ENCODE data around the gene TMEM175. TPM values are rescaled to one million over a fixed set of nuclear protein-coding genes. Genes with fewer than 3 reads are reported as not detected.

Gene TMEM175
- total RNA-seq, 1 donor: 13.8 TPM

DNA sequence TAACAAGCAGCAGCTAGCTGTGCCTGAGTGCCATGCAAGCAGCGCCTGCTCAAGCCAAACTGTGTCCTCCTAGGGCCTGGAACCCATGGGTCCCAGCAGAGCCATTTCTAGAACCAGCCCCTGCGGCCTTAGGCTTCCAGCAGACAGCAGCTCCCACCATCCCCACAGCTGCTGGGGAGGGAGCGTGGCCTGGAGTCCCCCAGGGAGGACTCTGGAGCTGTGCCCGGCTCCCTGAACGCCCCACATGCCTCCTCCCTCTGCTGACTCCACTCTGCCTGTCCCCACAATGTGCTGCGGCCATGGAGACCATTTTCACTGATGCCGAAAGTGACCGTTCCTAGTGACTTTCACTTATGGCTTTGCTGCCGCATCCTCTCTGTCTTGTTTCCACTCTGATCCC is 46.0 kb upstream of the TMEM175 start:
- H3K4me3 ChIP-seq (ENCODE audit: low read depth, low read length): no peak overlapping the region
- DNase-seq (ENCODE audit: low read depth): no peak
- TF ChIP-seq, protein P1, sequence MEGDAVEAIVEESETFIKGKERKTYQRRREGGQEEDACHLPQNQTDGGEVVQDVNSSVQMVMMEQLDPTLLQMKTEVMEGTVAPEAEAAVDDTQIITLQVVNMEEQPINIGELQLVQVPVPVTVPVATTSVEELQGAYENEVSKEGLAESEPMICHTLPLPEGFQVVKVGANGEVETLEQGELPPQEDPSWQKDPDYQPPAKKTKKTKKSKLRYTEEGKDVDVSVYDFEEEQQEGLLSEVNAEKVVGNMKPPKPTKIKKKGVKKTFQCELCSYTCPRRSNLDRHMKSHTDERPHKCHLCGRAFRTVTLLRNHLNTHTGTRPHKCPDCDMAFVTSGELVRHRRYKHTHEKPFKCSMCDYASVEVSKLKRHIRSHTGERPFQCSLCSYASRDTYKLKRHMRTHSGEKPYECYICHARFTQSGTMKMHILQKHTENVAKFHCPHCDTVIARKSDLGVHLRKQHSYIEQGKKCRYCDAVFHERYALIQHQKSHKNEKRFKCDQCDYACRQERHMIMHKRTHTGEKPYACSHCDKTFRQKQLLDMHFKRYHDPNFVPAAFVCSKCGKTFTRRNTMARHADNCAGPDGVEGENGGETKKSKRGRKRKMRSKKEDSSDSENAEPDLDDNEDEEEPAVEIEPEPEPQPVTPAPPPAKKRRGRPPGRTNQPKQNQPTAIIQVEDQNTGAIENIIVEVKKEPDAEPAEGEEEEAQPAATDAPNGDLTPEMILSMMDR (IDR thresholded peaks at IDR 0.05; ENCODE audit: insufficient read depth, low read length): no peak

DNA sequence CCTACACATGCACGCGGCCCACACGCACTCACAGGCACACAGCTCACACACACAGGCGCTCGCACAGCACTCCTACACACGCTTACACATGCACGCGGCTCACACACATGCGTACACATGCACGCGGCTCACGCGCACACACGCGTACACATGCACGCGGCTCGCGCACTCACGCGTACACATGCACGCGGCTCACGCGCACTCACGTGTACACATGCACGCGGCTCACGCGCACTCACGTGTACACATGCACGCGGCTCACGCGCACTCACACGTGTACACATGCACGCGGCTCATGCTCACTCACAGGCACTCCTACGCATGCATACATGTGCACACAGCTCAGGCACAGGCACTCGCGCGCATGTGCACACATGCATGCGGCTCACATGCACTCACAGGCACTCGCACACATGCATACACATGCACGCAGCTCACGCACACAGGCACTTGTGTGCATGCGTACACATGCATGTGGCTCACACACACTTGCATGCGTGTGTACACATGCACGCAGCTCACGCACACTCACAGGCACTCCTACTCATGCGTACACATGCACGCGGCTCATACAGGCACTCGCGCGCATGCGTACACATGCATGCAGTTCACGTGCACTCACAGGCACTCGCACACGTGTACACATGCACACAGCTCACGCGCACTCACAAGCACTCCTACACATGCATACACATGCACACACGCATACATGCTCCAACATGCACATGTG is 45.1 kb upstream of the TMEM175 start:
- no peak overlapping the region for H3K4me3 ChIP-seq (ENCODE audit: low read depth, low read length)
- TF ChIP-seq, protein P1 (IDR thresholded peaks at IDR 0.05; ENCODE audit: insufficient read depth, low read length): no peak
- no peak for DNase-seq (ENCODE audit: low read depth)

DNA sequence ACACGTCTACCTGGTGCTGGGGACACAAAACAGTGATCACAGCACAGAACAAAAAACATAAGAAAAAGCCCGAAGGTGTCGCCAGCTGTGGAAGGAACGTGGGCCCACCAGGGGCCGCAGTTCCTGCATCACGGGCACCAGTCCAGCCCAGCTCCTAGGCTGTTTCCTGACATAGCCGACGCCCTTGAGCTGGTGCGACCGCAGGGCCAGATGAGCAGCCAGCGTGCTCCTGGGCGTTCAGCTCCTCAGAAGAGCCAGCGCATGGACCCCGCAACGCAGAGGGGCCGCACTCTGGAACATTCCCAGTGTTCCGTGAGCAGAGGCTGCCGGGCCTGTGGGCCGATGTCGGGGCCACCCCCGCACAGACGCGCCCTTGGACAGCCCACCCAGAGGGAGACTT is 44.2 kb upstream of the TMEM175 start:
- no peak overlapping the region for H3K4me3 ChIP-seq (ENCODE audit: low read depth, low read length)
- DNase-seq (ENCODE audit: low read depth): no peak
- TF ChIP-seq, protein P1 (IDR thresholded peaks at IDR 0.05; ENCODE audit: insufficient read depth, low read length): no peak

DNA sequence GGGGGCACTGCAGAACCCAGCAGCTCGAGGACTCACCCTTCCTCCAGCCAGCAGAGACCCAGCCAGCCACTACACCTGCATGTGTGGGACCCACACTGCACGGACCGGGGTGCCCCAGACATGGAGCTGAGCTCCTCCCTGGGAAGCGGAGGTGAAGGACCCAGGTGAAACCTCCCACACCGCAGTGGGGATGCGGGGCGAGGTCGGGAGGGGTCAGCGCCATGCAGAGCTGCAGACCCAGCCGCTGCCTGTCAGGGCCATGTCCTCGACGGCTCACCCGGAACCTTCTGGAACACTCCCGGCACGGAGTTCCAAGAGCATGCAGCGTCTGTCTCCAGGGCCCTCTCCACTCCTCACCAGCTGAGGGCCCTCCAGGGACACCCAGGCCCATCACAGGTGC is 42.7 kb upstream of the TMEM175 start:
- no peak for DNase-seq (ENCODE audit: low read depth)
- no peak overlapping the region for H3K4me3 ChIP-seq (ENCODE audit: low read depth, low read length)
- TF ChIP-seq, protein P1 (IDR thresholded peaks at IDR 0.05; ENCODE audit: insufficient read depth, low read length): no peak

DNA sequence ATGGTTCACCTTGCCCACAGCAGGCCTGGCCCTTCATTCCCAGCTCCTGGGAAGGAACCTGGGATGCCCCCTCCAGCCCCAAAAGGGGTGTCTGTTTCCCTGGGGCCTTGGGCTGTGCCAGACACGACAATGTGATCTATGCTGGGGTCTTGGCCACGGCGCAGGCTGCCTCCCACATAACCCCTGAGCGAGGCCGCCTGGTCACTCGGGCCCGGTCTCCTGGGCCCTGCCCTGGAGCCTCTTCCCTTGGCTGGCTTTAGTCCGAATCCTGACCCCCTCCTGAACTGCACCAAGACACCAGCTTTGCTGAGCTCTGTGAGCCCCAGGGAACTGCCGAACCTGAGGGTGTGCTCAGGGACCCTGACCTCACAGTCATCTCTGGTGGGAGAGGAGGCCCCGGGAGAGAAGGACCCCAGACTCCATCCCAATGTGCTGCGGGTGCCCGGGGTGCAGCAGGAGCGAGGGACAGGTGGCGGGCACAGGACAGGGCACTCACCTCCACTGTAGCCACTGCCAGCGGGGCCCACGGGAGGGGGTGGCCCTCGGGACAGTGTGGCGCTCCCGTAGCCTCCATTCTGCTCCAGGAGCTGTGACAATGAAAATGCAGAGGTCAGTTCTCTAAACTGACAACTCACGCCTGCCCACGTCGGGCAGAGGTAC is 42.1 kb upstream of the TMEM175 start:
- H3K4me3 ChIP-seq (ENCODE audit: low read depth, low read length): no peak overlapping the region
- no peak for DNase-seq (ENCODE audit: low read depth)
- TF ChIP-seq, protein P1 (IDR thresholded peaks at IDR 0.05; ENCODE audit: insufficient read depth, low read length): no peak

DNA sequence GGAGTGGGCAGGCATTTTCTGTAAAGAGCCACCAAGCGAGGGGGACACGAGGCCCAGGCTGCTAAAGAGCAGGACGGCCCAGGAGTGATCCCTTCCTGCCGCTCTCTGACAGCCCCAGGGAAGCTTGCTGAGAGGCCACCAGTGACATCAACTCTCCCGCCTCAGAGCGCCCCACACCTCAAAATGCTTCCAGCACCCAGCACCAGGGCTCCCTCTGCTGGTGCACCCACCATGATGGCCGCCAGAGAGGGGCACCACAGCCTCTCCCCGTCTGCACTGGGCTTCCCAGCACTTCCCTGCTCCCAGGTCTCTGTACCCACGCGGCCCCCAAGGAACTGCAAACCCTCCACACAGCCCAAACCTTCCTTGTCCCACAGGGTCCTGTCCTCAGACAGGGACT is 40.5 kb upstream of the TMEM175 start:
- no peak overlapping the region for H3K4me3 ChIP-seq (ENCODE audit: low read depth, low read length)
- DNase-seq (ENCODE audit: low read depth): no peak

More for the DNA sequence above, 40.5 kb upstream of the TMEM175 start:
- TF ChIP-seq, protein P1 (IDR thresholded peaks at IDR 0.05; ENCODE audit: insufficient read depth, low read length): no peak

Data from fibroblast of the aortic adventitia (primary cell).